Measurements from ENCODE around the gene RAB14.

Gene RAB14

DNA sequence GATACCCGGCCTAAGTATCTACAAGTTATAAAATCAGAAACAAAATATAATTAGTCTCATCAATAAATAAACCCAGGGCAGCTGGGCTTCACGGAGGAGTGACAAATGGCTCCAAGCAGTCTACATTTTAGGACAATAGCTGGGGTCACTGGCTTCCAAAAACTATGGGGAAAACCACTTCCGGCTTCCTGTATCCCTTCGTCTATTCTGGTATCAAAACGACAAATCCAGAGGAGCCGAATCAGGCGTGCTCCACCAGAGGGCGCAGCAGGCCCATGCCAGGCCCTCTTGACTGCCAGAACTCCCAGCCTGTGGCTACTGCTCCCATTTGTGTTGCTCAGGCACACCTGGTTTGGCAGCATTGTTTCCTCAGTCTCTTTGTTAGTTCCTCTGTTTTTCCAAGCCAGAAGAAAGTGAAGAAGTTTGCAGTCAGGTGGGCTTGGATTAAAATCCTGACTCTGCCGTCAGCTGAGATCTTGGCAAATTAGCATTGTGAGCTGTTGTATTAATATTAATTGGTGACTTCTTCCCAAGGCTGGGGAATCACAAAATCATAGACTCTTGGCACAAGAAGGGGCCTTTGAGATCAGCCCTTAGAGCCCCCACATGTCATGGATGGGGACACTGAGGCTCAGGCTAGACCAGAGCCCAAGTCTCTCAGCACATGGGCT lies 11.6 kb upstream of the RAB14 start:
- Histone ChIP-seq H4K20me1 (no peaks in the 10 kb centered on the region), H3K4me1 (peaks cover 17 to 46% (median 27%) of the 10 kb centered on the region in 10 experiments), H3K27ac (peak overlapping the region; percentile 31 to 72 (median 54); a peak in 20 of 22 replicates), H3K4me3 (no peak overlapping the region), H3K9ac (peak overlapping the region in 8 of 11 experiments; percentile 3 to 51 (median 28); a peak in 10 of 22 replicates), H3K4me2 (peak overlapping the region; percentile 39 to 75 (median 62)), H3K9me3 (replicated peaks in 1 of 11) (no peaks in the 10 kb centered on the region), H3K36me3 (no peaks in the 10 kb centered on the region), H3K27me3 (no peaks in the 10 kb centered on the region)
- no peak for TF ChIP-seq Cebpa-rat (IDR thresholded peaks at IDR 0.05)

DNA sequence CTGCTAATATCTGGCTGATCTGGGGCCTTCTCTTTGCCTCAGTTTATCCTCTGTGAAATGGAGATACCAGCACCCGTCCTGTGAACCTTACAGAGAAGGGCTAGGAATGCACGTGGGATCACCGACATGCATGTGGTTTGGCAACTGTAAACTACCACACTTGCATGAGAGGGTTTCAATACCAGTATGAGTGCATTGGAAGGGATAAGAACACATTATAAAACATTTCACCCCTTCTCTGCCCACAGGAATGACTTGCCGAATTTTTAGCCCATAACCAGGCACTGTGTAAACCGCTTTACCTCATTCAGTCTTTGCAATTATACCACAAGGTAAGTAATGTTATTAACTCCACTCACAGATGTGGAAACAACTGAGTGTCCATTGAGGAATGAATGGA lies 8.9 kb upstream of the RAB14 start:
- no peak for TF ChIP-seq Cebpa-rat (IDR thresholded peaks at IDR 0.05)

DNA sequence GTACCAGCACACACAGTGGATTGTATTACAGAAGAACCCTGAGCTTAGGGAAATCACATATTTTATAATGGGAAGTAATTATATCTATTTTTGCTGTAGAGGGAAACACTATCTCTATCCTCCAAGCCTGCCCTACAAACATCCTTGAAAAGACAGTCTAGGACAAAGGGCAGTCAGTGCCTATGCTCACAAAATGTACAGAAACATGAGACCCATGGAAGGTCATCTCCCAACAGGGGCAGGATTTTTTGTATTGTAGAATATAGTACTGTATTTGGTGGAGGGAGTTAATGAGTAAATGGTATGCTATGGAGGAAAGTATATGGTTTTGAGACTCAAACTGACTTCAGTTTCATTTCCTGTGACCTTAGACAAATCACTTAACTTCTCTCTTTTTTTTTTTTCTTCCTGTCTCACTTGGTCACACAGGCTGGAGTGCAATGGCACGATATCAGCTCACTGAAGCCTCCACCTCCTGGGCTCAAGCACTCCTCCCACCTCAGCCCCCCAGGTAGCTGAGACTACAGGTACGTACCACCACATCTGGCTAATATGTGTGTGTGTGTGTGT lies 5.8 kb upstream of the RAB14 start:
- Histone ChIP-seq H3K9ac (peak overlapping the region in 1 of 11 experiments; percentile 1; a peak in 1 of 22 replicates), H3K4me2 (peak overlapping the region; percentile 41 to 79 (median 59)), H3K36me3 (no peaks in the 10 kb centered on the region), H3K4me3 (no peak overlapping the region), H3K4me1 (peaks cover 18 to 37% (median 23%) of the 10 kb centered on the region in 10 experiments), H3K9me3 (replicated peaks in 1 of 11) (no peaks in the 10 kb centered on the region), H4K20me1 (no peaks in the 10 kb centered on the region), H3K27ac (peak overlapping the region in 8 of 11 experiments; percentile 8 to 51 (median 28); a peak in 7 of 22 replicates), H3K27me3 (no peaks in the 10 kb centered on the region)
- no peak for TF ChIP-seq Cebpa-rat (IDR thresholded peaks at IDR 0.05)

More for the DNA sequence above, 8.9 kb upstream of the RAB14 start:
- H3K9me3 ChIP-seq (replicated peaks in 1 of 11) = no peaks in the 10 kb centered on the region
- peaks cover 33 to 57% (median 39%) of the 10 kb centered on the region in 10 experiments for H3K4me1 ChIP-seq
- H3K27ac ChIP-seq = no peak overlapping the region
- H3K4me3 ChIP-seq = no peak overlapping the region
- H3K9ac ChIP-seq = no peak overlapping the region
- no peaks in the 10 kb centered on the region for H3K27me3 ChIP-seq
- H3K36me3 ChIP-seq = no peaks in the 10 kb centered on the region
- no peak overlapping the region for H3K4me2 ChIP-seq
- H4K20me1 ChIP-seq = no peaks in the 10 kb centered on the region

DNA sequence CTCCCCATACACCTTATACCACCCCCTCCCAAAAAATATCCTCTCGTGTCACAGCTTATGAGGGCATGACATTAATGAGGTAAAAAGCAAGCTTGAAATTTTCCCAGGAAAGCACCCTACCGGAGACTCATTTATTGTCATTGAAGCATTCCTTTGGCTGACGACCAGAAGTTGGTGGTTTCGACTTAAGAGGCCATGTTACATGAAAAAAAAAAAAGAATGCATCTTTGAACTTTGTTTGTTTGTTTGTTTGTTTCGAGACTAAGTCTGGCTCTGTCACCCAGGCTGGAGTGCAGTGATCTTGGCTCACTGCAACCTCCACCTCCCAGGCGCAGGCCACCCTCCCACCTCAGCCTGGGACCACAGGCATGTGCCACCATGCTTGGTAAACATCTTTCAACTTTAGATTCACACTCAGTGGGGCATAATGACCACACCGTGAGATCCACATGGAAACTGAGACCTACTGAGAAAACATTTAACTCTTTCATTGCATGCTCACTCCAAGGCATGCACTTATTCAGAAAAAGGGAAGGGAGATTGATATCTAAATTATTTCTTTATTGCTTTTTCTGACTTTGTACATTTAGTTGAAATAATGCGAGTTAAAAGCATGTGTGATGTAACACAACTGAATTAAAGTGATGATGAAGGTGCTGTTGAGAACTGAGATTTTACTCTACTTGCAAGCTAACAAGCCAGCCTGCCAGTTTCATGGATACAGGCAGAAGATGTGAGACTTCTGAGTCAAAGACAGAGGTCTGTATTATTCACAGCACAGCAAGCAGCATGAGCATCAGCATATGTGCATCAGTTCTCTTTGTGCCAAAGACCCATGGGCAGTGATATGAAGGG lies 5.1 kb upstream of the RAB14 start:
- Histone ChIP-seq H3K4me3 (no peak overlapping the region), H3K4me2 (peak overlapping the region; percentile 41 to 79 (median 59)), H3K36me3 (no peaks in the 10 kb centered on the region), H4K20me1 (no peaks in the 10 kb centered on the region), H3K9ac (no peak overlapping the region), H3K4me1 (peaks cover 22 to 41% (median 26%) of the 10 kb centered on the region in 10 experiments), H3K9me3 (replicated peaks in 1 of 11) (no peaks in the 10 kb centered on the region), H3K27ac (peak overlapping the region in 7 of 11 experiments; percentile 12 to 51 (median 34); a peak in 5 of 22 replicates), H3K27me3 (no peaks in the 10 kb centered on the region)
- TF ChIP-seq Cebpa-rat (IDR thresholded peaks at IDR 0.05) = no peak

DNA sequence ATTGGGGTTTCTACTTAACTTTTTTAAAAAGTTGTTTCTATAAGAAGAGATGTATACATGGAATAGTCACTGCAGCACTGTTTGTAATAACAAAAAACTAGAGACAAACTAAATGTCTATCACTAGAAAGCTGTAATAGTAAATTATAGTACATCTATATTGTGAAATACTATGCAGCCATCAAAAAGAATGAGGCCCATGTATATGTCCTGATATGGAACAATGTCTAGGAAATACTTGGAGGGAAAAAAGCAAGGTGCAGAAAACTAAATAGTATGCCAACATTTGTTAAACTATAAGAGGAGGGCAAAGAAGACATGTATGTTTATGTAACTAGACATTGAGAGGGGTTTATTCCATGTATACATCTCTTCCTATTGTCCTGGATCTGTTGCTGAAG lies 2.9 kb upstream of the RAB14 start:
- Histone ChIP-seq H3K4me3 (no peak overlapping the region), H3K9me3 (replicated peaks in 1 of 11) (no peaks in the 10 kb centered on the region), H3K4me2 (no peak overlapping the region), H3K27me3 (no peaks in the 10 kb centered on the region), H3K9ac (no peak overlapping the region), H4K20me1 (peaks cover 16 to 19% (median 17%) of the 10 kb centered on the region in 11 experiments), H3K27ac (no peak overlapping the region), H3K36me3 (no peaks in the 10 kb centered on the region), H3K4me1 (peaks cover 31 to 48% (median 34%) of the 10 kb centered on the region in 10 experiments)
- TF ChIP-seq Cebpa-rat (IDR thresholded peaks at IDR 0.05) = no peak

DNA sequence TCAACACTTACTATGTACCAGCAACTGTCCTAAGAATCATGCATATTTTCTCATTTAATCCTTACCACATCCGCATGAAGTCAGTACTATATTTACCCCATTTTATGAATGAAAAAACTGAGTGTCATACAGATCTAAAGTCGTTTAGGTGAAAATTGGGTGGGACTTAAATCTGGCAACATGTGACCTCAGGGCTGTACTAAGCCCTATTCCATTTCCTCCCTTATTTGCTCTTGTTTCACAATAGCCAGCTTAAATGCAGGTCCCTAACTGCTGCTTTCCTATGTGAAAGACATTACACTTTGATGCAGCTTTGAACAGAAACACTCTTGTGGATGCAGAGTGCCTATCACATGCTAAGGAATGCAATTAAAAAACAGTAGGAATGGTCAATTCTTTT lies 2.5 kb upstream of the RAB14 start:
- Histone ChIP-seq H3K9ac (no peak overlapping the region), H3K4me2 (no peak overlapping the region), H3K4me3 (no peak overlapping the region), H3K27ac (no peak overlapping the region), H3K9me3 (replicated peaks in 1 of 11) (no peaks in the 10 kb centered on the region), H3K4me1 (peaks cover 36 to 51% (median 39%) of the 10 kb centered on the region in 10 experiments), H4K20me1 (peaks cover 21 to 24% (median 22%) of the 10 kb centered on the region in 11 experiments), H3K27me3 (no peaks in the 10 kb centered on the region), H3K36me3 (no peaks in the 10 kb centered on the region)
- no peak for TF ChIP-seq Cebpa-rat (IDR thresholded peaks at IDR 0.05)

DNA sequence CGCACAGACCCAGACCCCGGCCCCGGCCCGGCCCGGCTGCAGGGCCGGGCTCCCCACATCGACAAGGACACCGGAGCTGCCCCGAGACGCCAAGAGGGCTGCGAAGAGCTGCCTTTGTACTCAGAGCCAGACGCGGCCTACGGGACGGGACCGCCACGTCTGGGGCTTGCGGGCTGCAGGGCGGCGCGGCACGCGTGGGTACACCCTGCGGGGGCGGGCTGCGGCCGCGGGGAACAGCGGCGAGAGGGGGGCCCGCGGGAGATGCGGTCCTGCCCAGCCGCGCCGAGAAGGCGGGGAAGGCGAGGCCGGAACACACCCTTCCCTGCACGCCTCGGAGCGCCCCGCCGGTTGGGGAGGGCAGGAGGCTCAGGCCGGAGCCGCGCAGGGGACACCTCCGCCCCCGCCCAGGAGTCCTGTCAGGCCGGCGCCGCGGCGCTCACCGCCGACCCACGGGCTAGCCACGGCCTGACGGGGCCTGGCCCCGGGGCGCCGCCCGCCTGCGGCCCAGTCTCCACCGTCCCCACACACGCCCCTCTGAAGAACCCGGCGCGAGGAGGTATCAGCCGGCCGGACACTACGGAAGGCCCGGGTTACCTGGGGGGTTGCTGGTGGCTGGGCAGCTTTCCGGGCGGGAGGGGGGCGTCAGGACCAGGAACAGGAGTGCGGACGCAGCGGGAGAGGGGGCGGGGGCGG lies 478 bp downstream of the RAB14 start:
- Histone ChIP-seq H3K4me2 (peak overlapping the region; percentile 86 to 99 (median 93)), H3K4me1 (peaks cover 24 to 51% (median 47%) of the 10 kb centered on the region in 10 experiments), H3K9ac (peak overlapping the region; percentile 92 to 99 (median 96)), H3K27me3 (no peaks in the 10 kb centered on the region), H3K9me3 (replicated peaks in 1 of 11) (no peaks in the 10 kb centered on the region), H3K4me3 (peak overlapping the region; percentile 88 to 100 (median 98)), H4K20me1 (peaks cover 50 to 53% (median 51%) of the 10 kb centered on the region in 11 experiments), H3K36me3 (no peaks in the 10 kb centered on the region; a peak in 1 of 22 replicates), H3K27ac (peak overlapping the region; percentile 85 to 97 (median 95))
- no peak for TF ChIP-seq Cebpa-rat (IDR thresholded peaks at IDR 0.05)

DNA sequence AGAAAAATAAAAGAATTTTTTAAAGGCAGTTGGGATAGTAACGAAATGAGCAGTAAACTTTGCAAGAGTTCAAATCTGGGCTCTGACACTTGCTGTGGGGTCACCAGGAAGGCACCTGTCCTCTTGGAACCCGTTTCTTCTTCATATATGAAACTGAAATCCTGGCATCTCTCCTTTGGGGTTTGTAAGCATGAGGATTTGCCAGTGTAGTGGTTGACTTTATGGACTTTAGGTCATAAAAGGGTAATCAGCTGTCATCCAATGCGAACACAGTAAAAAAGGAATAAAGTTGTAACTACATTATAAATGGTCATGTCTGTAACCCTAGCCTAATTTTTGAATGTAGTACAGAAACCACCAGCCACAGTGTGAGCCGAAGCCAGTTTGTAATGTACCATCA lies 1.3 kb downstream of the RAB14 start:
- Histone ChIP-seq H3K27me3 (no peaks in the 10 kb centered on the region), H3K4me3 (peak overlapping the region; percentile 88 to 100 (median 98)), H4K20me1 (peaks cover 59 to 61% (median 60%) of the 10 kb centered on the region in 11 experiments), H3K9ac (peak overlapping the region; percentile 92 to 99 (median 96)), H3K4me1 (peaks cover 24 to 58% (median 55%) of the 10 kb centered on the region in 10 experiments), H3K27ac (peak overlapping the region in 10 of 11 experiments; percentile 90 to 97 (median 96); a peak in 21 of 22 replicates), H3K36me3 (no peaks in the 10 kb centered on the region; a peak in 1 of 22 replicates), H3K9me3 (replicated peaks in 1 of 11) (no peaks in the 10 kb centered on the region), H3K4me2 (peak overlapping the region; percentile 86 to 99 (median 93))
- no peak for TF ChIP-seq Cebpa-rat (IDR thresholded peaks at IDR 0.05)
